SK-N-SH (cell line): ENCODE measurements around the gene OTOG. TPM values are rescaled to one million over a fixed set of nuclear protein-coding genes. Genes with fewer than 3 reads are reported as not detected.

ENCODE experiments used
- CTCF ChIA-PET: fragments of 300-600, 350-600 bp; formaldehyde crosslinking; extraction: SDS; loops from one replicate; lab custom pipeline; 2021; lab: Yijun Ruan, JAX
- POLR2A ChIA-PET: fragments of 350-600 bp; sonication (Branson Sonifier 250); formaldehyde crosslinking; extraction: SDS; loops from one replicate; lab custom pipeline; 2020; ENCODE audit warnings: antibody characterized with exemption, inconsistent platforms; lab: Yijun Ruan, JAX
- DNase-seq: peaks from one replicate; pipeline ENCODE4 v3.0.0; 2012
- H2AFZ ChIP-seq: fragments of 200-600 bp; sonication (generic); 2 replicates; pipeline ENCODE4 v1.8.1; 2016; ENCODE audit warnings: antibody characterized with exemption, mild to moderate bottlenecking, low read depth
- H3F3A ChIP-seq: fragments of 200-600 bp; sonication (generic); replicated peaks from 2 replicates; pipeline ENCODE3; 2016; ENCODE audit warnings: antibody characterized with exemption, mild to moderate bottlenecking; ENCODE audit not compliant: insufficient read depth
- H3K27ac ChIP-seq, 2 experiments: fragments of 200-500 bp in 1 of 2; fragments of 200-600 bp in 1 of 2; sonication (Bioruptor generic) in 1 of 2; sonication (generic), shearing (Covaris generic) in 1 of 2; 2 replicates each; pipeline versions ENCODE4 v1.5.1 to v1.6.1; 2014 to 2016; ENCODE audit warnings: low read depth in 2 of 2, inconsistent platforms in 1 of 2, low read length in 1 of 2, mild to moderate bottlenecking in 1 of 2, mixed read lengths in 1 of 2
- H3K27me3 ChIP-seq: fragments of 200-600 bp; sonication (generic), shearing (Covaris generic); 2 replicates; pipeline ENCODE4 v1.6.1; 2016; ENCODE audit warnings: mixed run types; ENCODE audit not compliant: insufficient read depth
- H3K36me3 ChIP-seq, 2 experiments: fragments of 200-500 bp in 1 of 2; fragments of 200-600 bp in 1 of 2; sonication (Bioruptor generic) in 1 of 2; sonication (generic) in 1 of 2; replicated peaks in 1 of 2; 2 replicates each; pipeline versions ENCODE3 to v1.5.1; 2014 to 2016; ENCODE audit warnings: low read length in 1 of 2, mild to moderate bottlenecking in 1 of 2; ENCODE audit not compliant: insufficient read depth in 2 of 2, control insufficient read depth in 1 of 2
- H3K4me1 ChIP-seq, 2 experiments: fragments of 200-500 bp in 1 of 2; fragments of 200-600 bp in 1 of 2; sonication (Bioruptor generic) in 1 of 2; sonication (generic), shearing (Covaris generic) in 1 of 2; 2 replicates each; pipeline versions ENCODE4 v1.5.1 to v1.6.1; 2014 to 2016; ENCODE audit warnings: low read depth in 1 of 2, low read length in 1 of 2, mixed run types in 1 of 2; ENCODE audit not compliant: insufficient read depth in 2 of 2, control insufficient read depth in 1 of 2
- H3K4me2 ChIP-seq: fragments of 200-600 bp; sonication (generic), shearing (Covaris generic); 2 replicates; pipeline ENCODE4 v1.6.1; 2017; ENCODE audit warnings: mixed run types
- H3K4me3 ChIP-seq, 2 experiments: fragments of 200-500 bp in 1 of 2; fragments of 200-600 bp in 1 of 2; sonication (Bioruptor generic) in 1 of 2; sonication (generic), shearing (Covaris generic) in 1 of 2; 2 replicates each; pipeline versions ENCODE4 v1.5.1 to v1.8.1; 2014 to 2016; ENCODE audit warnings: low read depth in 2 of 2, inconsistent platforms in 1 of 2, low read length in 1 of 2, mild to moderate bottlenecking in 1 of 2, mixed read lengths in 1 of 2, moderate library complexity in 1 of 2
- H3K79me2 ChIP-seq: fragments of 200-600 bp; sonication (generic); 2 replicates; pipeline ENCODE4 v1.8.1; 2017; ENCODE audit warnings: mild to moderate bottlenecking; ENCODE audit not compliant: insufficient read depth
- H3K9ac ChIP-seq: fragments of 200-600 bp; sonication (generic); 2 replicates; pipeline ENCODE4 v1.6.1; 2017; ENCODE audit warnings: mixed run types
- H3K9me2 ChIP-seq: fragments of 200-600 bp; sonication (generic); 2 replicates; pipeline ENCODE4 v1.6.1; 2017; ENCODE audit warnings: mixed run types
- H3K9me3 ChIP-seq: fragments of 200-600 bp; sonication (generic); 2 replicates; pipeline ENCODE4 v1.6.1; 2017; ENCODE audit warnings: mixed run types, mild to moderate bottlenecking, moderate library complexity
- H4K20me1 ChIP-seq: fragments of 200-600 bp; sonication (generic); 2 replicates; pipeline ENCODE4 v1.6.1; 2017; ENCODE audit warnings: mild to moderate bottlenecking, mixed run types; ENCODE audit not compliant: insufficient read depth
- CTCF ChIP-seq: fragments of 200-600 bp; sonication (generic); IDR thresholded peaks from 2 replicates; pipeline ENCODE4 v1.6.1; 2017; ENCODE audit warnings: antibody characterized with exemption, mild to moderate bottlenecking, moderate library complexity
- EZH2phosphoT487 ChIP-seq: fragments of 200-600 bp; sonication (generic); IDR thresholded peaks from 2 replicates; pipeline ENCODE4 v1.6.1; 2017; ENCODE audit warnings: low read depth, mixed run types, mild to moderate bottlenecking, antibody characterized with exemption, moderate library complexity, borderline replicate concordance
- FOXJ3 ChIP-seq: sonication (generic); formaldehyde crosslinking; IDR thresholded peaks from 2 replicates; pipeline ENCODE4 v1.5.1; 2020; ENCODE audit warnings: mild to moderate bottlenecking, missing genetic modification reagents
- GABPA ChIP-seq: IDR thresholded peaks from 2 replicates; pipeline ENCODE4 v1.4.0; 2012; ENCODE audit warnings: low read depth, mild to moderate bottlenecking
- GATA2 ChIP-seq: sonication (generic); formaldehyde crosslinking; IDR thresholded peaks from 2 replicates; pipeline ENCODE4 v1.5.0; 2020; ENCODE audit warnings: mild to moderate bottlenecking, missing genetic modification reagents
- IRF3 ChIP-seq: fragments of 150-350 bp; IDR thresholded peaks from 2 replicates; pipeline ENCODE4 v1.6.1; 2016; ENCODE audit warnings: mild to moderate bottlenecking, low read depth, low read length
- MAX ChIP-seq: IDR thresholded peaks from 2 replicates; pipeline ENCODE4 v1.4.0; 2012; ENCODE audit warnings: low read depth
- NRF1 ChIP-seq: IDR thresholded peaks from 2 replicates; pipeline ENCODE4 v1.6.1; 2012; ENCODE audit warnings: low read depth, mild to moderate bottlenecking, low read length
- PBX3 ChIP-seq: IDR thresholded peaks from 2 replicates; pipeline ENCODE4; 2012
- POLR2AphosphoS5 ChIP-seq: IDR thresholded peaks from 2 replicates; pipeline ENCODE4 v1.6.1; 2012; ENCODE audit warnings: low read depth, low read length
- RAD21 ChIP-seq: IDR thresholded peaks from 2 replicates; pipeline ENCODE4 v1.6.1; 2012; ENCODE audit warnings: mild to moderate bottlenecking, low read length
- RCOR1 ChIP-seq: fragments of 150-350 bp; IDR thresholded peaks from 2 replicates; pipeline ENCODE4 v1.6.1; 2017; ENCODE audit warnings: antibody characterized with exemption, low read length
- SMC3 ChIP-seq: IDR thresholded peaks from 2 replicates; pipeline ENCODE4 v1.6.1; 2012; ENCODE audit warnings: low read depth, low read length, improper control_type of control experiment
- TCF12 ChIP-seq: IDR thresholded peaks from 2 replicates; pipeline ENCODE4 v1.4.0; 2012
- USF2 ChIP-seq: fragments of 150-350 bp; IDR thresholded peaks from 2 replicates; pipeline ENCODE4 v1.6.1; 2017; ENCODE audit warnings: antibody characterized with exemption, low read length, low read depth, borderline replicate concordance
- YY1 ChIP-seq: IDR thresholded peaks from 2 replicates; pipeline ENCODE4 v1.4.0; 2012; ENCODE audit warnings: low read depth, mild to moderate bottlenecking
- WGBS: methylation state at CpG from one replicate; pipeline ENCODE4 v1.1.6; 2017; ENCODE audit warnings: low lambda C conversion rate; 5-methylcytosine and 5-hydroxymethylcytosine counted together
- polyA plus RNA-seq, 3 experiments: library from polyadenylated mRNA; depleted of rRNA; stranded (reverse); fragments of >200 nt; gene quantifications; 2 replicates each; pipeline ENCODE4 v1.2.3, GENCODE V29; 2012

OTOG gene
- polyA plus RNA-seq, 1 of the 3 experiments (the other 2 are of a cell fraction): not detected

- ChIA-PET POLR2A (no interaction called here), CTCF (interaction anchor here (2.4 to 45.6 kb wide), 3 partner anchors 16 to 154 kb away, joined by 12 to 1101 read pairs (median 499); partner anchors contain the start of gene KCNJ11)
Observed at GRCh38 chr11:17508306-17508705, 38.8 kb upstream of the OTOG start.

GRCh38 chr11:17508791-17509190, 38.3 kb upstream of the OTOG start:
- POLR2A ChIA-PET: no interaction called here
- Histone ChIP-seq H3K36me3 (no peaks in the 10 kb centered on the region), H3K79me2 (no peaks in the 10 kb centered on the region), H3K4me3 (no peak overlapping the region), H3F3A (no peaks in the 10 kb centered on the region), H4K20me1 (no peaks in the 10 kb centered on the region), H3K9me2 (no peaks in the 10 kb centered on the region), H3K9ac (no peak overlapping the region), H3K4me1 (peaks cover 0 to 15% of the 10 kb centered on the region in 2 experiments; a peak in 2 of 4 replicates), H3K27ac (no peak overlapping the region; a peak in 1 of 4 replicates), H3K27me3 (no peaks in the 10 kb centered on the region; the same call in 1 of the 2 replicates), H2AFZ (no peak overlapping the region), H3K9me3 (no peaks in the 10 kb centered on the region)
- no peak for DNase-seq
- 31% methylated on average over 3 of the region's 3 CpGs for WGBS
- no peak for TF ChIP-seq MAX
- no peak for TF ChIP-seq CTCF
- TF ChIP-seq RAD21: no peak
- no peak for TF ChIP-seq IRF3
- no peak for TF ChIP-seq NRF1
- no peak for TF ChIP-seq TCF12
- no peak for TF ChIP-seq EZH2phosphoT487
- TF ChIP-seq SMC3: no peak
- no peak for TF ChIP-seq USF2
- no peak for TF ChIP-seq RCOR1
- no peak for TF ChIP-seq YY1
- TF ChIP-seq FOXJ3 (CRISPR knock-in tag): no peak
- no peak for TF ChIP-seq POLR2AphosphoS5
- no peak for TF ChIP-seq PBX3
- TF ChIP-seq GATA2 (CRISPR knock-in tag): no peak
- TF ChIP-seq, all 33 proteins: peak for 0
- CTCF ChIA-PET: interaction anchor here (2.4 to 45.6 kb wide), 3 partner anchors 15 to 154 kb away, joined by 12 to 1101 read pairs (median 499); partner anchors contain the start of gene KCNJ11
- H3K4me2 ChIP-seq: no peak overlapping the region

More at GRCh38 chr11:17508306-17508705, 38.8 kb upstream of the OTOG start:
- H3K79me2 ChIP-seq: no peaks in the 10 kb centered on the region
- no peaks in the 10 kb centered on the region; the same call in 1 of the 2 replicates for H3K27me3 ChIP-seq
- H4K20me1 ChIP-seq: no peaks in the 10 kb centered on the region
- no peaks in the 10 kb centered on the region for H3F3A ChIP-seq
- peak overlapping the region in 1 of 2 experiments; percentile 27; a peak in 1 of 4 replicates for H3K27ac ChIP-seq
- peaks cover 0 to 15% of the 10 kb centered on the region in 2 experiments; a peak in 2 of 4 replicates for H3K4me1 ChIP-seq
- no peak overlapping the region for H2AFZ ChIP-seq
- no peak for TF ChIP-seq EZH2phosphoT487
- TF ChIP-seq RCOR1: no peak
- no peak for TF ChIP-seq TCF12
- no peak for TF ChIP-seq GABPA
- TF ChIP-seq SMC3: no peak
- no peak for TF ChIP-seq RAD21
- 32% methylated on average over 3 of the region's 3 CpGs for WGBS
- no peaks in the 10 kb centered on the region for H3K36me3 ChIP-seq
- no peaks in the 10 kb centered on the region for H3K9me2 ChIP-seq
- DNase-seq: no peak
- H3K4me2 ChIP-seq: no peak overlapping the region
- H3K4me3 ChIP-seq: no peak overlapping the region
- no peaks in the 10 kb centered on the region for H3K9me3 ChIP-seq
- H3K9ac ChIP-seq: no peak overlapping the region
